Hematopoietic multipotent progenitor cell treated with erythropoietin and hydrocortisone succinate and interleukin-3 and kit ligand, for 8 days (in vitro differentiated cells): ENCODE data around the gene GPX6.
"Not testable (repeated sequence)": the region's sequence is repeated elsewhere in the genome, so short reads cannot be mapped to it uniquely, and the experiment has no call there.

ENCODE experiments used
- DNase-seq: peaks from one replicate; pipeline ENCODE4 v3.0.0-alpha.2; 2015

GPX6 gene

DNA sequence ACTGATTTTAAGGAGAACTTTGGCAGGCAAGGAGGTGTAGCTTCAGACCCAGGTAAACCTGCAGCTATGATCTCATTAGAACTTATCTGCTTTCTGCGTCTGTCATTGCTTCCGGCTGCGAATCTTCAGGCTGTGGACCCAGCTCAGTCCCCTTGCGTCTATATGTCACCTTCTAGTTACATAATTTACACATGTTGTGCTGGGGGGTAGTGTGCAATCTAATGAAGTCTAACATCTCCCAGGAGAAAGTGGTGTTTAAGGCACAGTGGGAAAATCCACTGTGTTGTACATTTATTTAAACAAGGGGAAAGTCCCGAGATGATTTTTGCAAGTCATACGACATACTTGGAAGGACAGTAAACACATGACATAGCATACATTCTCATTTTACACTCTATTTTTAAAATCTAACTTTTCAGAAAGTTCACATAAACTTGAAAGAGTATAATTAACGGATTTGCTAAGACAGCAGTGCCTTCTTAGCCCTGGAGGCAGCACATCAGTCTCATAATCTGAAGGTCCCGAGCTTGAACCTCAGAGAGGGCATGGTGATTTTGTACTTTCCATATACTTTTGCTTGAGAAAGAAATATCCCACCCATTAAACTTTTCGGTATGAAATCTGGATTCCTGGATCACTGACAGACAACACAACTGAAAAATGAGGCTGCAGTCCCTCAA, 35.2 kb downstream of the GPX6 start:
- no peak for DNase-seq

- DNase-seq: no peak
Measured at GRCh38 chr6:28478518-28478917, 37.1 kb downstream of the GPX6 start.

GRCh38 chr6:28474441-28475219, 41.0 kb downstream of the GPX6 start:
- DNase-seq: peak; percentile 84

DNA sequence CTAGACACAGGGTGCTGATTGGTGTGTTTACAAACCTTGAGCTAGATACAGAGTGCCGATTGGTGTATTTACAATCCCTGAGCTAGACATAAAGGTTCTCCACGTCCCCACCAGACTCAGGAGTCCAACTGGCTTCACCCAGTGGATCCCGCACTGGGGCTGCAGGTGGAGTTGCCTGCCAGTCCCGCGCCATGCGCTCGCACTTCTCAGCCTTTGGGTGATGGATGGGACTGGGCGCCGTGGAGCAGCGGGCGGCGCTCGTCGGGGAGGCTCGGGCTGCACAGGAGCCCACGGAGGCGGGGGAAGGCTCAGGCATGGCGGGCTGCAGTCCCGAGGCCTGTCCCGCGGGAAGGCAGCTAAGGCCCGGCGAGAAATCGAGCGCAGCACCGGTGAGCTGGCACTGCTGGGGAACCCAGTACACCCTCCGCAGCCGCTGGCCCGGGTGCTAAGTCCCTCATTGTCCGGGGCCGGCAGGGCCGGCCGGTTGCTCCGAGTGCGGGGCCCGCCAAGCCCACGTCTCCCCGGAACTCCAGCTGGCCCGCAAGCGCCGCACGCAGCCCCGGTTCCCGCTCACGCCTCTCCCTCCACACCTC, 46.3 kb downstream of the GPX6 start:
- not testable (repeated sequence) for DNase-seq

DNA sequence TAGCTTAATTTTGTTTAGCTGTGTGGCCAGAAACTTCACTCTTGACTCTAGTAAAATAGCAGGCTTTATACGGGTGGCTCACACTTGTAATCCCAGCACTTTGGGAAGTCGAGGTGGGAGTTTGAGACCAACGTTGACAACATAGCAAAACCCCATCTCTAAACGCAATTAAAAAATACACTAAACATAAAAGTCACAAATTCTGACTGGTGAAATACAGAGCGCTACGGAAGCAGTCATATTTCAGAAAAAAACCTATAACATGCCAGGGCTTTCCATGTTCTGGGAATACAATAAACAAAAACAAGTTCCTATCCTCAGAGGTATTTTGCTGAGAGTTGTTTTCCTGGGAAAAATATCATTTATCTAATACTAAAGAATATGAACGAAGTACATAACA, 47.5 kb downstream of the GPX6 start:
- no peak for DNase-seq

DNA sequence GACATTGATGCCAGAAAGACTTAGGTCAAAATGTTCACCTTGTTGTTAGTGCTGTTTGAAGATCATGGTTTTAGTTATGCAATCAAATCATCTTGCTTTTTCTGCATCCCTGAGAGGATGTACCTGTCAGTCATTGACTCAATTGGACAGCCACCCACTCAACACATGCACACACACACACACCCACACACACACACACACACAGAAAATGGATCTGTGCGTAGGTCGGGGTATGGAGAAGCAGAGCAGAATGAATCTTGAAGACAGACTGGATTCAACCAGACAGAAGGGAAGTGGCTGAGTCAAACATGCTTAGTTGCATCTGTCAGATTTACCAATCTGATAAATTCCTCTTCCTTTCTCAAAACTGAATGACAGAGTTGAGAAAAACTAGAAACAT, 53.2 kb downstream of the GPX6 start:
- DNase-seq: no peak

DNA sequence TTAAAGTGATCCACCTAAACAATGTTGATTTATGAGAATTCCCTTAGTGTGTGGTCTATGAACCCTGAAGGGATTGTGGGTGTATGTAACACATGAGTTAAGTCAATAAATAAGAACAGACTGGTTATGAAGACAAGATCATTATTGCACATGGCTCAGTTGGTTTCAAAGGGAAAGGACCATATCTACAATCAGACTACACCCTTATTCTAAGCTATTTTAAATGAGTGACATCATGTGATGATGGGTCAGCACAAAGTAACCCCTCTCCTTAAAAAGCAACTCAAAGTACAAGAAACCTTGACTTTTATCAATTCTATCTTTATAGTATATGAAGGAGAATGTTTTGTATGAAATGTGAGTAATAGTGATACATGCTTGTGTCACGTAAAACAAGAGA, 57.0 kb downstream of the GPX6 start:
- DNase-seq: no peak
